Hematopoietic multipotent progenitor cell treated with erythropoietin and hydrocortisone succinate and interleukin-3 and kit ligand, for 8 days (in vitro differentiated cells): Measurements from ENCODE around the gene LSM10.

Experiments
- DNase-seq: peaks from one replicate; pipeline ENCODE4 v3.0.0-alpha.2; 2015

LSM10 gene

DNA sequence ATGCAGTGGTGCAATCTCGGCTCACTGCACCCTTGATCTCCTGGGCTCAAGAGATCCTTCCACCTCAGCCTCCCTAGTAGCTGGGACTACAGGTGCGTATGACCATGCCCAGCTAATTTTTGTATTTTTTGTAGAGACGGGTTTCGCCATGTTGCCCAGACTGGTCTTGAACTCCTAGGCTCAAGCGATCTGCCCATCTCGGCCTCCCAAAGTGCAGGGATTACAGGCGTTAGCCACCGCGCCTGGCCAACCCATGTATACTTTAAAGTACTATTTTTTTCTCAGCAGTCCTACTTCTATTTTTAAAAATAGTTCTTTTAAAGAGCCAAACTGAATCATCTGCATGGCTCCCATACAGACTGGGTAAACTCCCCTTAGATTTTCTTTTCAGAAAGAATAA is 15.5 kb downstream of the LSM10 start:
- no peak for DNase-seq

DNA sequence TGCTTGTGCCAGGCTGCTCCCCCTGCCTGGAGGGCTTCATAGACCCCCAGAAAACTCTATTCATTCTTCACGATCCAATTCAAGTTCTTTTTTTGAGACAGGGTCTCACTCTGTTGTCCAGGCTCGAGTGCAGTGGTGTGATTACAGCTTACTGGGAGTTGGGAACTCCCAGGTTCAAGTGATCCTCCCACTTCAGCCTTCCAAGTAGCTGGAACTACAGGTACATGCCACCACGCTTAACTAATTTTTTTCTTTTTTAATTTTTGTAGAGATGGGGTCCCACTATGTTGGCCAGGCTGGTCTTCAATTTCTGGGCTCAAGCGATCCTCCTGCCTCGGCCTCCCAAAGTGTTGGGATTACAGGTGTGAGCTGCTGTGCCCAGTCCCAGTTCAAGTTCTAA is 16.3 kb downstream of the LSM10 start:
- DNase-seq: no peak

DNA sequence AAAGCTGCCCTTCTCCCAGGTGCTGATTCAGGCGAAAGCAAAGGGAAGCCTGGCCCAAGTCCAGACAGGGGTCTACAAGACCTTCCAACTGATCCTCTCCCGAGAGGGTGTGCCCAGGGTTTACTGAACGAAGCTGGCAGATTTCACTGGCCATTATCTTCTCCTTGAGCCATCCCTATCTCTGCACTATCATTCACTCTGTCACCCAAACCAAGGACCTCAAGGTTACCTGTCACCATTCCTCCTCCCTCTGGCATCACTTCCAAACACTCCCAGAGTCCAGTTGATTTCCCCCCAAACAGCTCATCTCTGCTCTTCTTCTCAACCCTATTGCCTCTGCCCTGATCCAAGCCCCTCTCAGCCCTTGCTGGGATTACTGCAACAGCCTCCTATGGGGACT is 16.9 kb downstream of the LSM10 start:
- DNase-seq: no peak

DNA sequence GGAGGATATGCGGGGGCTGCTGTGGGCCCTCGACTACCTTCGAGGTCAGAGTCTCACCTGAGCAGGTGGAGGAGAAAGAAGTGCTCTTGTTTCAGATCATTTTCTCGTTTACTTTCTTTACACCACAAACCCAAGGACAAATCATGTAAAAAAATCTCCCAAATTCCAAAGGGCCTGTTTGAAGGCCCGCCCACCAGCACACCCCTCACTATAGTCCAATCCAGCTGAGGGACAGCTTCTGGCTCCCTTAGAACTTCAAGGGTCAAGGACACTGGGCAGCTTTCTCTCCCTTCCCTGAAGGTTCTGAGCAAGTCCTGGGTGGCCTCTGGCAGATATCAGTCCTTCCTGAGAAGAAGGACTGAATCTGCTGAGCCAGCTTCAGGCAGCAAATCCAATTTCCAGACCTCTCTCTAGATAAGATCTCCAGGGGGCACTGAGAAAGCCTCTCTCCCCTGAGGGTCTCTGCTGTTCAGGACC is 17.5 kb downstream of the LSM10 start:
- no peak for DNase-seq

DNA sequence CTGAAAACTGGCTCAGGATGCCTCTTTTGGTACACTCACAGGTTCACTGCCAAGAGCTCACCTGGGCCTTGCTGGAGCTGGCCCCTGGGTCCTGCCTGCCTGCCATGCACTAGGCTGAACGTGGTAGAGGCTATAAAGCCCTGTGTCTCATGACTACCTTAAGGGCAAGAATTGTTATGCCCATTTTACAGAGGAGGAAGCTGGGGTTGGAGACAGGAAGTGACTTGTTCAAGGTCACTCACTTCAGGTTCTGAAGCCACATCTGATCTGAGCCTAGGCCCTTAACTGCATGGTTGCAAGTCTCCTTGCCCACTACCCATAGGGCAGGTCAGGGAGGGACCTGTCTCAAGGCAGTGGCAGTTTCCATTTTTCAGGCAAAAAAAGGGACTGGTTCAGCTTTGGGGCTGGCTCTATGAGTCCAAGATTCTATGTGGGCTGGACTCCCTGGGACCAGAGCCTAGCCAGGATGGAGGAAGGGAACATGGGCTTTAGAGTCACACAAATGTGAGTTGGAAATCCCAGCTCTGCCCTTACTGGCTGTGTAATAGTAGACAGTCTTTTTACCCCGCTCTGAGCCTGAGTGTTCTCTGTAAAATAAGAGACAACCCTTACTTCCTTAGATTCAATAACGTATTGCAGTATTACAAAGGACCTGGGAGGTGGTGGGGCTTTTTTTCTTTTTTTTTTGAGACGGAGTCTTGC is 19.8 kb downstream of the LSM10 start:
- no peak for DNase-seq

DNA sequence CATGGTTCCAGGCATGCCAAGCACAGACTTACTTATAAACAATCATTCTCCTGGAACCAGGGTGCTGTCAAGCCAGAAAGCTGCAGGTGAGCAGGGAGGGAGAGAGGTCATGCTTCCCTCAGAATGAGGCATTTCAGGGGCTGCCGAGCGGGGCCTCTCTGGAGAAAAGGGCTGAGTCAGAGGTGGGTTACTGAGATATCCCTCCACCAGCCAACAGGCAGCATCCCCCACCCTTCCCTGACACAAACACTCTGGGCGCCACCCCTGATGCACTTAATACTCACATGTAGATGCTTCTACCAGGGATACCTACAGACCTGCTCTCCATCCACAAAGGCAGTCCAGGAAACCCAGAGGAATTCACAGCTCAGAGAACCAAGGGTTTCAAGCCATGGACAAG is 25.1 kb downstream of the LSM10 start:
- DNase-seq: peak; percentile 58

DNA sequence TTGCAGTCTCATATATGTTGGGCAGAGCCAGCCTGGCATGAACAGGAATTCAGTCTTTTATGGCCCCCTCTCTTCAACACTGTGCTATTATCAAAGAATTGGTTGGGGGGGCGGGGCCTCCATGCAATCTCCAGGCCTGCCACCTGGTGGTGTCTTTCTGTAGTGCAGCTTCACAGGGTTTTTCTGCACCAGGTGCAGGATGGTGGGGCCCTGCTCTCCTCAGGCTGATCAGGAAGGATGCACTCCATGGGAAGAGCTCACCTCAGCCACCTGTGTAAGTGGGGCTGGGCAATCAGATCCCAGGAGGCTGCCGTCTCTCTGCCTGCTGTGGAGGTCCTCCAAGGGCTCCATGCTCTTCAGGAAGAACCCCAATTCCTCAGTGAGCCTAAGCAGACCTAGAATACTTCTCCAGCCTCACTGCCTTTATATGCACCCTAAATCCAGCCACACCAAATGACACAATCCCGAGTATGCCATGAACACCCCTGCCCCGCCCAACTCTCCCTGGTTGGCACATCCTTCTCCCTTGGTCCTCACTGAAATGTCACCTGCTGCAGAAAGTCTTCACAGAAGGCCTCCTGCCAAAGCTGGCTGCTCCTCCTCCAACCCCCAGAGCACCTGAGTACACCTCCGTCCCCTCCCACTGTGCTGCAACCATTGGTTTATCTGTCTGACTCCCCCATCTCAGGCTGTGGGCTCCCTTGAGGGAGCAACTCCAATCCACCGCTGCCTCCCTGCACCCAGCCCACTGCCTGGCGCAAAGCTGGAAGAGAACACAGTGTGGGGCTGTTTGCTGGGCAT is 28.4 kb downstream of the LSM10 start:
- DNase-seq: peak; percentile 77

DNA sequence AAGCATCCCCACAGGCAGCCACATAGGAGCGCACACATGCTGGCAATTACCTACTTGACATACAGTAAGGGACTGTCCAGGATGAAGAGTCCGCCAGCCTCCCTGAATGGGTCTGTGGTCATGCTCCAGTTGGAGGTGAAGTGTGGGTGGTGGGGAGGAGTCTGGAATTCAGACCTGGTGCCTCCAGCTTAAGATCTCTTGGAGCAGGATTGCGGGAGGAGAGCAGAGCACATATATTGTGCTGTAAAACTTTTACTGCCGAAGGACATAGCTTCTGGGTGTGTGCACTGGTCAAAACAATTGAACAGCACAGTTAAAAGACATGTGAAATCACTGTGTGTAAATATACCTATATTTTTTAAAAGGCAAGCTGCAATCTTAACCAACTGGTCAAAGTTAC is 29.9 kb downstream of the LSM10 start:
- DNase-seq: no peak

DNA sequence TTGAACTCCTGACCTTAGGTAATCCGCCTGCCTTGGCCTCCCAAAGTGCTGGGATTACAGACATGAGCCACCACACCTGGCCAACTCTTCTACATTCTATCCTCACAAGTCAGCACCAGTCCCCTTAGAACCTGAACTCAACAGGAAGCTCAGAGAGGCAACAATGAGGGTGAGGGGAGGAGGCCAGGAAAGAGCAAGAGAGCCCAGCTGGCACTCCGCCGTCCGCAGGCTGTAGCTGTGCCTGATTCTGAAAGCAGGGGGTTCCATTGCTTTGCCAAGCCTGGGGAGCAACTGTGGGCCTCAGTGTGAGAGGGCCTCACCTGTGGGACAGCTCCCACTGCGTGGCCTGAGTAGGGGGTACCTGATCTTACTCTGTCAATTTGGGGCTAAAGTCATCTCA is 30.6 kb downstream of the LSM10 start:
- no peak for DNase-seq

DNA sequence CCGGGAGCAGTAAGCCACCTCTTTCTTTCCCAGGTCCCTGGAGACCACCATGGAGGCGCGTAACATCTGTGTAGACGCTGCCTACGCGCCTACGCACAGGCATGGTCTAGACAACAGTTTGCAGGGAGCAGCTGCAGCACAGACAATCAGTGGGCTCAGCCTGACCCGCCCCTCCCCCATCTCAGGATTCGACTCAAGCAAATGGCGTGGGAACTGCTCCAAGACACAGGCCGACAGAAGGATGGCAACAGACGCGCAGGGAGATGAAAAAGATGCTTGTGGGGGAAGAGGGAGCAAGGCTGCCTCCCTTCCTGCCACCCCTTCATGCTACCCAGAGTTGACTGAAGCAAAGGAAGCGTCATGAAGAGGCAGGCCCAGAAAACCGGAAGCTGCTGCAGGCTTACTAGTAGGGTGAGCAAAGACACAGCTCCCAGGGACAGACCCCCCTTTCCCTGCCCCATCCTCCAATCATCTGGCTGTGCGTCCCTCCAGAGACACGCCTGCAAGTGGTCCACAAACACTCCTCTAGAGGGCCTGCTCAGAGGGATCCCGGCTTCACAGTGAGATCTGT is 31.5 kb downstream of the LSM10 start:
- DNase-seq: no peak

DNA sequence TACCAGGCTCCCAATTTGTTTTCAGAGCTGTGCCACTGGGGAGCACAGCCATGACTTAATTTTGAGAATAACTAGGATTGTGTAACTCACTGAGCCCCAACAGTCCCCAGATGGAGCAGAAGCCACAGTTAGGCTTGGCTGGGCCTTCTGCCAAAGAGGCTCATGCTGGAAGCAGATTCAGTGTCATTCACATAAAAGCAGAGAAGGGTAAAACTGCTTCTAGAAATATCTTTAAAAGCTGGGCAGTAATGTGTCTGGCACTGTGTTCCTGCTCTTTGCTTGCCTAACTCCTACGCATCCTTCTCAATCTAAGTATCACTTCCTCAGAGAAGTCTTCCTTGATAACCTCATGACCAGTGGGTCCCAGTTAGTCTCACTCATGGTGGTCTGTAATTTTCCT is 32.3 kb downstream of the LSM10 start:
- peak; percentile 71 for DNase-seq

DNA sequence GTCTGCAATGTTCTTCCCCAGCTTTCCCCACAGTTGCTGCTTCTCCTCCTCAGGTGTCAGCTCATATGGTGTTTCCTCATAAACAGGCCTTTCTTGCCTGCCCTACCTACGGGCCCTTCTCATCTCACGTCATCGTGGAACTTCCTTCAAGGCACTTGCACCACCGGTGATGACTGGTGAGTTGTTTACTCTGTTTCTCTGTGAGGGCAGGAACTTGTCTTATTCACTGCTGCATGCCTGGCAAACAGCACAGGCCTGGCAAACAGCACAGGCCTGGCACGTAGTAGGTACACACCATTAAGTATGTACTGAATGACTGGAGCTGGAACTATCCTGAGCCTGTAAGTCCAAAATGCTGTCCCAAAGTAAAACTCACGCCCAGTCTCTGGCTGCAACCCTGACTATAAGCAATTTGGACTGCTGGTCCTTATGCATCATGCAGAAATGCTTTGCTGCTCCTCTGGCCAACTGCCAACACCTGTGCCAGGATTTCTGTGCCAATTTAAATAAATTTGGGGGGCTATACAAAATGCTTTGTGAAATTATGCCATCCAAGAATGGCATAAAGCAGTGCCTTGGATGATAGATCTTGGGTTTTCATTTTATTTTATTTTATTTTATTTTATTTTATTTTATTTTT is 37.7 kb downstream of the LSM10 start:
- no peak for DNase-seq

DNA sequence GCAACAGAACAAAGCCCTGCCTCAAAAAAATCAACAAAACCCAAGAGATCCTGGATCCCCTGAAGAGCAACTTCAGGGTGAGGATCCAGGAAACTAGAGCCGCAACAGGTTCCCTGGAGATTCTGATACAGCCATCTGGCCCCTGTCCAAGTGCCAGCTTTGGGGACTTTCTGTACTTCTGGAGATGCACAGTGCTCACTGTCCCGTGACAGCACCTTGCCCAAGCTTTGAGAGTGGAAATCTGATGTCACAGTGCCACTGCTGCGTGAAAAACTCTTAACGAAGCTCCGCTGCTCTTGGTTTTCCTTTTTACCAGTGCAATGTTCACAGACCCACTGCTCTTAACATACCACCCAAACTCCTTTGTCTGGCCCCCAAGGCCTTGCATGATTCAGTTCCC is 38.3 kb downstream of the LSM10 start:
- no peak for DNase-seq

DNA sequence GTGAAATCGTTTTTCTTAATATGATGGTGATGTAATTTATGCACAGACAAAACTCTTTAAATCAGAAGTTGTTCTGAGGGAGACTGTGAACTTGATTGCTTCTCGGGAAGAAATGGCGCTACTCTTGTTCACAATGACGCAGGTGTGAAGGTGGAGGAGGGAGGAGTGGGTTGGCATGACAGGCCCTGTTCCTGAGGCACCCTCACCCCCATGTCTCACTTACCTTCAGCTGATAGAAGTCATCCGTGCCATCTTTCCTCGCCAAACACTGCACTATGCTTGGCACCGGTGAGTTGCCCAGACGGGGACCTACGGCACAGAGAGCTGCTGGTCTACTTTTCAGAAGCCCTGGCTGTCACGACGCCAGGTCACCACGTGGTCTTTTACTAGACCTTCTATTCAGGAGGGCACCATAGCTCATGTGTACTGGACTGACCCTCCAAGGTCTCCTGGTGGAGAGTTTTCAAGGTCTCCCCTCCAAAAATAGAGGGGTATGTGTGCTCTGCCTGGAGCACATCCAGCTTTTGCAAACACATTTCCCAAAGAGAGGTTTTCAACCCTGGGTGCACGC is 39.1 kb downstream of the LSM10 start:
- DNase-seq: no peak

DNA sequence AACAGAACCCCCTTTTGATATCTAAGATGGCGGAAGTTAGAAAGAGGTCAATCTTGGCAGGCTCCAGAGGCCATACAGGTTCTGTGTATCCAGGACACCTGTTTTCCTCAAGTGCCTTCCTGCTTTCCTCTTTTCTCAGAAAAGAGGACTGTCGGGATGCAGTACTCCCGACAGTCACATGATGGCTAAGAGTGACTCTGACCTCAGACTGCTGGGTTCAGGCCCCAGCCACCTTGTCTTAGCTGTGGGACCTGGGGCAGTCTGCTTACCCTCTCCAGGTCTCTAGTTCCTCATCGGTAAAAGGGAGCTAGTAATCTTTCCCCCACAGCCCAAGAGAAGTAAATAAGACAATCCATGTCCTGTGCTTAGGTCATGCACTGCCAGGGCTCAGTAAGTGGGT is 41.9 kb downstream of the LSM10 start:
- DNase-seq: no peak

DNA sequence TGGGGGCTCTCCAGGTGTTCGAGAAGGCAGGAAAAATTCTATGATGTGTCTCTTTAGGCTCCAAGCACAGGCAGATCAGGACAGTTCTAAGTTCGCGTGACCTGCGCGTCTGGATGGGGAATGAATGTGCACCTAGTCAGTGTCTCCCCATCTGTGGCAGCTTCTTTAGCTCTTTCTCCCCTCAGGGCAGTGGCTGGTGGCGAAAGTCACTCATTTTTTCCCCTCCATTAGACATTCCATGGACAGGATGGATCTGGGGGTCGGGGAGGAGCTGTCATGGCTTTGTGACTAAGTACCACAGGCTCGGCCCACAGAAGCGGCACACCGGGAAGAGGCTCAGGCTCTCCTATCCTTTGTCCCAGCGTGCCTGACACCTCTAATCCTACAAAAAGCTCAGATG is 43.2 kb downstream of the LSM10 start:
- DNase-seq: no peak

DNA sequence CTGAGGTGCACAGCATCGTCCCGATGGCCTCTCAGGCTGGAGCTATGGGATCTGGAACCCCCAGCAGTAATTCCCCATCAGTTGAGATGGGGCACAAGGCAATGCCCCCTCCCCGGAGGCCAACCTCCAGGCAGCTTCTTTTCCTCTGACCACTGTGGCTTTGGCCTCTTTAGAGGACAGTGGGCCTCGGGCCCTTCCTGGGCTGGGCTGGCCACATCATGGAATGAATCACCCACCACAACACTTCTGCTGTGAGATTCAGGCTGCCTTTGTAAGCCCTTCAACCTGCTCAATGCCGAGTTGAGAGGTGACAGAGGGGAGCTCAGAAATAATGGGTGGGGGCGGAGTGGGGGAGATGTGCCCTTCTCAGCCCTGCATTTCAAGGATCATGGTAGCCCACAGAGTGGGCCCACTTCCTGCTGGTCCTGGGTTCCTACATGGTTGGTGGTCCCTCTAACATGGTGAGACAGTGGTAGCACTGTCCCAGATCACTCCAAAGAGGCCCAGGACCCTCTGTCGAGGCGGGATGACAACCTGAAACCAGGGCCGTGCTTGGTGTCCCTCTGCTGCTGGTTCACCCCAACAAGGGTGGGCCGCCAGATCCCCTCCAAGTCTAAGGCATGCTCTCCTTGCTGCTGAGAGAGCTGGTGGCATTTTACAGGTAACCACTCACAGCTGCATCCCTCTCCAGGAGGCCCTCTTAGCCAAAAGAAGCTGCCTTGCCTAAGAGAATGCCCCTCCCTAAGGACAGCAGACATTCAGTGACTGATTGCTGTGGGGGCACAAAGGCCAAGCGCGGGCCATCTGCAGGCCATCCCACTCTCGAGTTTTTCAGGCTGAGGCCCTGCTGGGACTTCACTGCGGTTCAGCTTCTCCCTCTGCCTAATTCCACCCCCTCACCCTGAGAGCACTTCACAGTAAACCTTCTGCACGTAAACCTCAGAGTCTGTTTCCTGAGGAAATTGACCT is 44.5 kb downstream of the LSM10 start:
- DNase-seq: no peak

DNA sequence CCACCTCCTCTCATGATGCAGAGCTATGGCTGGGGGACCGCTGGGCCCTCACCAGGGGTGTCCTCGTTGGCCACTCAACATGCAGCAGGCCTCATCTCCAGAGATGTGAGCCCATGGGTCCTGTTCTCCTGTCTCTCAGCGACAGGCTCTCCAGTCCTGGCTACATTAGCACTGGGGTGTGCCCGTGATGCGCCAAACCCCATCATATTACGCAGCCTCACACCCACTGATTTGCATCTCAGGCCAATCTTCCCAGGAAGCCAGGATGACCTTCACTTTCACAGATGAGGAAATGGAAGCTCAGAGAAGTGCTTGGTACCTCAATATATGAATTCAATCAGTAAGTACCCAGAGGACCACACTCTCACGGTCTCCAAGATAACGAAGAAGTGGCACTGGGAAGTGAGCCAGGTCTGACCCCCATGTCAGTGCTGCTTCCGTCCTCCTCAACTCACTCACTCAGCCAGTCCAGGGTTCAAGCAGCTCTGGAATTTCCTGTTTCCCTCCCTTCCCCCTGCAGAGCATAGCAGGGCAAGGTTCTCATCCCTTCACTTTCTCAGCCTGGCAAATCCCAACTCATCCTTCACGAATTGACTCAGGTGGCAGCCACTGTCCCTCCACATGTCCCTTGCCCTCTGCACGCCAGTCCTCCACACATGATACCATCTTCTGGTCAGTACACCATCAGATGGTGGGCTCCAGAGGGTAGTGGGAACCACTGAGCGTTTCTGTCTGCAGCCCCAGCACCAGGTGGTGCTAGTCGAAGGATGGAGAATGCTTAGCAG is 45.4 kb downstream of the LSM10 start:
- DNase-seq: no peak

DNA sequence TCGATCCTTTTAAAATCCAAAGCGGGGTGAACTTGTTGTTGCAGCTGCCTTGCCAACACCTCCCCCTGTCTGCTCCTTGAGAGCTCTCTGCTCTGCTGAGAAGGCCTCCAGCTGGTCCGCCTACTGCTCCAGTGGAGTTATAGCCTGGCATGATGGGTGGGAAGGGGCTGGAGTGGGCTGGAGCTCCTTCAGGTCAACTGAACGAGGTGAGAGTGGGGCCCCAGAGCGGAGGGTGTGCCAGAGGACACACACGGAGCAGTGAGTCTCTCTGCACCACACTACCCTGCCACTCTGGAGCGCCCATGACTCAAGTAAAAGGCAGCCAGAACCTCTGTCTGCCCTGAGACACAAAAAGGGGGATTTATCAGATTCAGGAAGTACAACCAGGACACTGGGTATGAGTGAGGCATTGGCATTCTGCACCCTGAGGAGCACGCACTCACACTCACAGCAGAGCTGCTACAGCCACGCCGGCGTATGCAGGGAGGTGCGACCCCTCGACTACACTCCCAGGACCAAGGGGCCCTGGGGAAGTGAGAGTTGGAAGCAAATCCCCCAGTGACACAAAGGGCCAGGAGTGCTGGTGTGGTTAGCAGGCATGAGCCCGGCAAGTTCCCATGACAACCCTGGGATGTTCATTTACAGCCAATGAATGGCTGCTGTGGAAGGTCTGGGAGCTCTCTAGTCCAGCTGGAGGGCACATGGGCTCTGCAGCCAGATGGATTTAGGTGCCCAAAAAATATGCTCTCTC is 46.3 kb downstream of the LSM10 start:
- no peak for DNase-seq

DNA sequence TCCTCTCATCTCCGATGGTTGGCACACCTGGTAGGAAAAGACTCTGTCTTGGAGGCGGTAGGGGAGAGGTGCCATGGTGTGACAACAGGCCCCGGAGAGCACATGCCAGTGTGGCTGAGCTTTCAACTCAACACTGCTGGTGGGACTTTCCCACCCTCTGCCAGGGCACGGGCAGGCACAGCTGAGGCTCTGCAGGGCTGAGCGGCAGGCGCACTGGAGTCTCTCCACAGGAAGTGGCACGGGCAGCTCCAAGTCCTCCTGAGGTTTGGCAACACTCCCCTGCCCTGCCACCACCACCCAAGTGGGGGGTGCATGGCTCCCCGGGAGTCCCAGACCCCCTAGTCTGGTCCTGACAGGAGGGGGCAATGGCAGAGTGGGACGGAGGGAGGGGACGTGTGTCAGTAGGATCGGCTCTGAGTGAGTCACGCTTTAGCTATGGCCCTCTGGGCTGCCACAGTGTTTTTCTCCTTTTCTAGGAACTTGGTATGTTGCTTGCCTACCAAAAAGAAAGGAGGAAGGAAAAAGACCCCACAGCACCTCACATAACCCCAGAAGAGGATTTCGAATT is 47.0 kb downstream of the LSM10 start:
- DNase-seq: no peak
